ENCODE results near the gene HCN4.
"Not testable (repeated sequence)": the region's sequence is repeated elsewhere in the genome, so short reads cannot be mapped to it uniquely, and the experiment has no call there.

The HCN4 gene

GRCh38 chr15:73368301-73369136 lies at the start of gene HCN4:
TSS of gene HCN4 (minus strand) at chr15:73368958. CDS start at chr15:73368270, 688 bp downstream.
- no peak for DNase-seq (ENCODE audit: low read depth)

- DNase-seq (ENCODE audit: low read depth): no peak
These were observed 46.1 kb upstream of the HCN4 start for GRCh38 chr15:73414876-73415275.

GRCh38 chr15:73403171-73403570 lies 34.4 kb upstream of the HCN4 start:
- no peak for DNase-seq (ENCODE audit: low read depth)

GRCh38 chr15:73400222-73400621 lies 31.5 kb upstream of the HCN4 start:
- not testable (repeated sequence) for DNase-seq (ENCODE audit: low read depth)

- DNase-seq (ENCODE audit: low read depth): no peak
These were observed 30.1 kb upstream of the HCN4 start for GRCh38 chr15:73398861-73399260.

GRCh38 chr15:73397461-73397860 lies 28.7 kb upstream of the HCN4 start:
- no peak for DNase-seq (ENCODE audit: low read depth)

GRCh38 chr15:73395671-73396070 lies 26.9 kb upstream of the HCN4 start:
- DNase-seq (ENCODE audit: low read depth): no peak

GRCh38 chr15:73394782-73395181 lies 26.0 kb upstream of the HCN4 start:
- DNase-seq (ENCODE audit: low read depth): no peak

GRCh38 chr15:73393336-73393735 lies 24.6 kb upstream of the HCN4 start:
- no peak for DNase-seq (ENCODE audit: low read depth)

GRCh38 chr15:73392025-73392424 lies 23.3 kb upstream of the HCN4 start:
- DNase-seq (ENCODE audit: low read depth): no peak

- no peak for DNase-seq (ENCODE audit: low read depth)
These were observed 22.5 kb upstream of the HCN4 start for GRCh38 chr15:73391128-73391872.

GRCh38 chr15:73389971-73390544 lies 21.3 kb upstream of the HCN4 start:
- no peak for DNase-seq (ENCODE audit: low read depth)

GRCh38 chr15:73389539-73389938 lies 20.8 kb upstream of the HCN4 start:
- DNase-seq (ENCODE audit: low read depth): no peak

- no peak for DNase-seq (ENCODE audit: low read depth)
These were observed 19.6 kb upstream of the HCN4 start for GRCh38 chr15:73388256-73388781.

- no peak for DNase-seq (ENCODE audit: low read depth)
These were observed 18.9 kb upstream of the HCN4 start for GRCh38 chr15:73387507-73388255.

GRCh38 chr15:73386886-73387506 lies 18.2 kb upstream of the HCN4 start:
- no peak for DNase-seq (ENCODE audit: low read depth)

- no peak for DNase-seq (ENCODE audit: low read depth)
These were observed 17.5 kb upstream of the HCN4 start for GRCh38 chr15:73386238-73386637.

- no peak for DNase-seq (ENCODE audit: low read depth)
These were observed 16.4 kb upstream of the HCN4 start for GRCh38 chr15:73385205-73385604.

- no peak for DNase-seq (ENCODE audit: low read depth)
These were observed 14.8 kb upstream of the HCN4 start for GRCh38 chr15:73383310-73384189.

- no peak for DNase-seq (ENCODE audit: low read depth)
These were observed 13.4 kb upstream of the HCN4 start for GRCh38 chr15:73382115-73382514.

GRCh38 chr15:73380661-73381060 lies 11.9 kb upstream of the HCN4 start:
- no peak for DNase-seq (ENCODE audit: low read depth)
